GM19372 (cell line): ENCODE results near the gene NKX1-1.
"Not testable (repeated sequence)": the region's sequence is repeated elsewhere in the genome, so short reads cannot be mapped to it uniquely, and the experiment has no call there.

Experiments used
- ATAC-seq: cut with Tn5 transposase; IDR thresholded peaks from one replicate; pipeline ENCODE4 v1.9.1; 2021; ENCODE audit warnings: mild to moderate bottlenecking, low read depth, moderate library complexity; ENCODE audit not compliant: unreplicated experiment

Gene NKX1-1

GRCh38 chr4:1405636-1406393 lies 427 bp downstream of the NKX1-1 start:
- no peak for ATAC-seq

GRCh38 chr4:1405254-1405635 lies 997 bp downstream of the NKX1-1 start:
- ATAC-seq: no peak

- ATAC-seq: no peak
Observed at GRCh38 chr4:1404573-1405253, 1.5 kb downstream of the NKX1-1 start.

- ATAC-seq: no peak
Observed at GRCh38 chr4:1403591-1404572, 2.4 kb downstream of the NKX1-1 start.

DNA sequence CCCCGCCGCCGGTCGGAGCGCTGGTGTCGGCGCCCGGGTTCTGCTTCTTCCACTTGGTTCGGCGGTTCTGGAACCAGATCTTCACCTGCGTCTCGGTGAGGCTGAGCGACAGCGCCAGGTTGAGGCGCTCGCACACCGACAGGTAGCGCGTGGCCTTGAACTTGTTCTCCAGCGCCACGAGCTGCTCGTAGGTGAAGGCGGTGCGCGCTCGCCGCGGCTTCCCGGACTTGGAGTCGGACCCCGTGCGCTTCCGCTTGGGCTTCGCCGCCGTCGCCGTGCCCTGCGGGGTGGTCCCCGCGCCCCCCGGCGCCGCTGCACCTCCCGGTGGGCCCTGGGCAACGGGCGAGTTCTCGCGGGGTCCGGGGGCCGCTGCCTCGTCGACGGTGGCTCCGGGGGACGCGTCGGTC lies 3.1 kb downstream of the NKX1-1 start:
- ATAC-seq: no peak

DNA sequence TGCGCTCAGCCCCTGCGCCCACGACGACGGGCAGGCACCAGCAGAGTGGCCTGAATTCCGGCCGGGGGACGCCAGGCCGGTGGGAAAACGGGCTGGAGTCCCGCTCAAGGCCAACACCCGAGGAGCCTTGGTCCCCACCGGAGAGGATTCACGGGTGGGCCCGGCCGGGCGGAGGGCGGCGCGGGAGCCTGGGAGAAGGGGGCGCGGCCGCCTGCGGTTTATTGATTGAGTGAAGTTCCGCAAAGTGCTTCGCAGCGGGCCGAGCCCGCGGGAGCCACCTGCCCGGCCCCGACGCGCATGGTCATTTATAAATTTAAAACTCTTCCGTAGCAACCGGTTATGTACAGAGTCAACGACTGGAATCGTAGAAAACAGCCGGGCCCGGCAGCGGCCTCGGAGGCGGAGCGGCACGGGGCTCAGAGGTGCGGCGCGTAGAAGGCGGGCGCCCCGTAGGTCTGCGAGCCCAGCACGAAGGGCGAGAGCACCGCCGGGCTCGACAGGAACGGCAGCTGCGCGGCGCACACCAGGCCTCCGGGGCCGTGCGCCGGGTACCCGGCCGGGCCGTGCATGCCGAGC lies 3.6 kb downstream of the NKX1-1 start:
- ATAC-seq: no peak

DNA sequence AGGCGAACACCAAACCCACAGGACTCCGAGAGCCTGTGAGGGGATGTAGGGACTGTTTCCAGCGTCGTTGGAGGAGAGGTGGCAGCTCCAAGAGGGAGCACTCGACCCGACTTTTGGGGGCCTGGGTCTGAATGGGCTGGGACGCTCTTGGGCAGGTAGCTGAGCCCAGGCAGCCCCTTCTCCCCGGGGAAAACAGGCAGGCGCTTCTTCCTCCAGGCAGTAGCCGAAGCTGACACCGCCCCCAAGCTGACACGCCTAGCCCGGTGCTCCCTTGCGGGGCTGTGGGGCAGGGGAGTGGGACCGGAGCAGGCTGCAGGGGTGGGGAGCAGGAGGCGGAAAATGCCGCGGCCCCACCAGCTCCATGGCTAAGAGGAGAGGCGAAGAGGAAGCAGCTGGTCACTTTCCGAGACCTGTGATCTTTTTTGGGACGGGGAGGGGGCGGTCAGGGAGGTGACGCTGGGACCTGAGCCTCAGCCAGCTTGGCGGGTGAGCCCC lies 4.2 kb downstream of the NKX1-1 start:
- no peak for ATAC-seq

GRCh38 chr4:1401409-1402020 lies 4.7 kb downstream of the NKX1-1 start:
- no peak for ATAC-seq

DNA sequence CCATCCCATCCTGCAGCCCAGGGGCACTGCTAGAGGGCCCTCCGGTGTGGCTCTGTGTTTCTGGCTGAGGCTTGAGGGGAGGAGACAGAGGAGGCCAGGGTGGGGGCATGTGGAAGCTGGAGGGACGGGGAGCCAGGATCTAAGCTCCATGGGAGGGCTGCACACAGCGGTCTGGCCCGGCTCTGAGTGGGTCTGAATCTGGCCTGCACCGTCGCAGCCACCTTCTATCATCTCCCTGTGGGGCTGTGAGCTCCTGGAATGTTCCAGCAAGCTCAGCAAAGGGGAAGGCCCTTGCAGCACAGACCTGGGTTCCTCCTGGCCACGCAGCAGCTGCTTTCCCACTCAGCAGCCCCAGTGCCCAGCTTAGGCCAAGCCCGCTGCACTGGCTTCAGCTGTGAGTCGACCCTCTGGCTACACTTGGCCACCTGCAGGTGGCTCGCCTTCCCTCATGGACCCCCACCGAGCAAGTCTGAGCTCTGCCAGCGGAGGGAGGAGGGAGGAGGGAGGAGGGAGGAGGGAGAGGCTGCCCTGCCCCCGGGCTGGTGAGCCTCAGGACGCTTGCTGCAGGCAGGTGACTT lies 5.3 kb downstream of the NKX1-1 start:
- ATAC-seq: no peak

- no peak for ATAC-seq
Observed at GRCh38 chr4:1400191-1400805, 5.9 kb downstream of the NKX1-1 start.

DNA sequence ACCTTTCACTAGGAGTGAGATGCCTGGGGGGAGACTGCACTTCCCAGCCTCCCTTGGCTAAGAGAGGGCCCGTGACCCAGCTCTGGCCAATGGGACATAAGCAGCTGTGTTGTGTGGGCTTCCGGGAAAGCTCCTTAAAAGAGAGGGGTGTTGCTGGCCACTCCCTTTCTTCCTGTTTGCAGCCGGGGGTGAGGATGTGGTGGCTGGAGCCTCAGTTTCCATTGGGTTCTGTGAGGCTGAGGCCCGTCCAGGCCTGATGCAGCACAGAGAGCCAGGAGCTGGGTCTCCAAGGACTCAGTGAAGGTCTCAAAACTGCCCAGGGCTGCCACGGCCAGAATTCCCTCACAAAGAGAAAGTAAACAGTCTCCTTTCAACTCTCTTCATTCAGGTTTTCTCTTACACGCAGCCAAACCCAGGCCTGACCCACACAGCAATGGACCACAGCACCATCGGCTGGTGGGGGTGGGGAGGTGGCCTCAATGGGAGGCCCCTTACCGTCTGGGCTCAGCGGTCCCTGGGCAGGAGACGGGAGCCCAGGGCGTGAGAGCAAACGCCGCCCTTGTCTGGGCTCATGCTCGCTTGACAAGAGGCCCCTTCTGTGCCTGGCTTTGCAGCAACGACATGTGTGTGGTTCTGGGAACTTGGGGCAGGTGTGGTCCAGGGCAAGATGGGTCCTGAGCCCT lies 6.6 kb downstream of the NKX1-1 start:
- ATAC-seq: no peak

DNA sequence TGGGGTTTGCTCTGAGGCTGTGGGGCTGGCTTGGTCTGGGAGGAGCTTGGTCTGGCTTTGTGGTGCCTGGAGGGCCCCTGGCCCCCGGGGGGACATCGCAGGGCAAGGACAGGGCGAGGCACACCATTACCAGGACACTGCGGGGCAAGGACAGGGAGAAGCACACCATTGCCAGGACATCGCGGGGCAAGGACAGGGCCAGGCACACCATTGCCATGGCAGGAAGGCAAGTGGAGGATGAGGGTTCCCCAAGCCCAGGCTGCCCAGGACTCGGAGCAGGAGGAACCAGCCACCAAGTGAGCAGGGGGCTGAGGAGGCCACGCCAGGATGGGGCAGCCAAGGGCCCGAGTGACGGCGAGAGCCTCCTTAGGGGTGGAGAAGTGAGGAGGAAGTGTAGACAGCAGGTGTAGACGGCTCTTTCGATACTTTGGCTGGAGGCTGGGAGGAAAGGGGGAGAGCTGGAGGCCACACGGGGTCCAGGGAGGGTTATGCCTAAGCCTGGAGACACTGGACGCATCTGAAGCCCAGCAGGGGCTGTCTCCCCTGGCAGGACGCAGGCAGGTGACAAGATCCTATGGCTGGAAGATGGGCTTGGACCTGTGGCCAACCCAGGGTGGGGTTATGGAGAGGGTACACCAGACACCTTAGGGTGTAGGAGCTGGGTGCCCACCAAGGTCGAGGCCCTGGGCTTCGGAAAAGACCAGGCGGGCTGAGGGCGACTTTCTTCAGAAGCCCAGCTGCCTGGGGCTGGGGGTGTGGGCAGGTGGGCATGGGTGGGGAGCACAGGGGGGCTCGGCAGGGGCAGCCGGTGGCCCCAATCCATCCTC lies 7.3 kb downstream of the NKX1-1 start:
- no peak for ATAC-seq

GRCh38 chr4:1396806-1397455 lies 9.3 kb downstream of the NKX1-1 start:
- no peak for ATAC-seq

- no peak for ATAC-seq
Observed at GRCh38 chr4:1395941-1396805, 10.1 kb downstream of the NKX1-1 start.

- ATAC-seq: not testable (repeated sequence)
Observed at GRCh38 chr4:1395389-1395820, 10.8 kb downstream of the NKX1-1 start.
